HG02678 (cell line): ENCODE measurements around the gene MOV10.
"Not testable (repeated sequence)": the region's sequence is repeated elsewhere in the genome, so short reads cannot be mapped to it uniquely, and the experiment has no call there.

ENCODE experiments used
- ATAC-seq: cut with Tn5 transposase; IDR thresholded peaks from one replicate; pipeline ENCODE4 v1.9.1; 2021; ENCODE audit warnings: mild to moderate bottlenecking, moderate library complexity; ENCODE audit not compliant: unreplicated experiment

The MOV10 gene

GRCh38 chr1:112729011-112729410 is 54.6 kb downstream of the MOV10 start:
- not testable (repeated sequence) for ATAC-seq

DNA sequence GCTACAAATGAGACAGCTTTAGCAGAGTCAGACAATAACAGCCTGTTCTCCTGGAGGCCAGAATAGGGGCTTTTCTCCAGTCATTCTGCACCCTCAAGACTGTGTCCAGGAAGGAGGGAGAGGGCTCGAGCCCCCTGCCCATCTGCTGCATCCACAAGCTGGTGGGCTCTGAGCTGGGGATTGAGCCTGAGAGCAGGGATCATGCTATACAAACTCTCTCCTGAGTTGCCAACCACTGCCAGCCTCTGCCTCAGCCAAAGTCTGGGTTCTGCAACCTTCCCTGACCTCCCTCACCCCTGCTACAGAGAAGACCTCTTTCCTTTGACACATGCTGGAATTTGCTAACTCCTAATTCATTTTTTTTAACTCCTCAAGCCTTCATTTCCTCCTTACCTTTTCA is 55.5 kb downstream of the MOV10 start:
- ATAC-seq: no peak

DNA sequence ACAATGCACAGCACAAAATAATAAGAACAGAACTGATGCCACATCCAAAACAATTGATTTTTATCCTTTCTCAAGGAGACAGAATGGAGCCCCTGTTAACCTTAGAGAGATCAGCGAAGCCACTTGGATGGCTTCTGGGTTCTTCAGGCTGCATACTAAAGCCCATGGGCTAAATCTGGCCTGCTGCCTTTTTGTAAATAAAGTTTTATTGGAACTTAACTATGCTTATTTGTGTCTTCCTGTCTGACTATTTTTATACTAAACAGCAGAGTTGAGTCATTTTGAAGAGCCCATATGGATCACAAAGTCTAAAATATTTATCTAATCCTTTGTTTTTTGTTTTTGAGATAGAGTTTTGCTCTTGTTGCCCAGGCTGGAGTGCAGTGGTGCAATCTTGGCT is 57.0 kb downstream of the MOV10 start:
- no peak for ATAC-seq

DNA sequence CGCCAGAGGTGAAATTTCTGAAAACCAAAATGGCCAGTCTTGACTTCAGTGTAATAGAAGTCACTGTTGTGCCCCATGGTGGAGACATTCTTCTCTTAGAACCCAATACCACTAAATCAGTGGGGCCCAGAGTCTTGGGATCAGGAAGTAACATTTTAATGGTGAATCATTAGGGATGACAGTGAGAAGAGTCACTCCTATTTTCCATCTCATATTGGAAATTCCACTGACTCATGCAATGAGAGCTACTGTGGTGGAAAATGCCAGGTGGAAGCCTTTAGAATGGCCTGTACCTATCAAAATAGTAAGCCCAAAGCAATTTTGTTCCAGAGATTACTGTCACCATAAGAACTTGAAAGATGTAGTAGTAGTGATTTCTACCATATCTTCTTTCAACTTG is 61.3 kb downstream of the MOV10 start:
- ATAC-seq: no peak

DNA sequence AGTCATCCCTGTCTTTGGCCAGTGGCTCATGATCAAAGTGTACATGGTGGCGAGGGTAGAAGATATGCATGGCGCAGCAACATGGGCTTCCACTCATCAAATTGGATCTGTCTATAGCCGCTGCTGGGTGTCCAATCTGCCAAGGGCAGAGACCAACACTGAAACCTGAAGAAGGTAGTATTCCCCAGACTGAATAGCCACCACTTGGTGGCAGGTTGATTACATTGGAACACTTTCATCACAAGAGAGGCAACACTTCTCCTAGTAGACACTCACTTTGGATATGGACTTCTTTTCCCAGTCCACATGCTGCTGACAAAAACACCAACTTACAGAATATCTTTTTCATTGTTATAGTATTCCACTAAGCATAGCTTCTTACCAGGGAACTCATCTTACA is 63.1 kb downstream of the MOV10 start:
- no peak for ATAC-seq

DNA sequence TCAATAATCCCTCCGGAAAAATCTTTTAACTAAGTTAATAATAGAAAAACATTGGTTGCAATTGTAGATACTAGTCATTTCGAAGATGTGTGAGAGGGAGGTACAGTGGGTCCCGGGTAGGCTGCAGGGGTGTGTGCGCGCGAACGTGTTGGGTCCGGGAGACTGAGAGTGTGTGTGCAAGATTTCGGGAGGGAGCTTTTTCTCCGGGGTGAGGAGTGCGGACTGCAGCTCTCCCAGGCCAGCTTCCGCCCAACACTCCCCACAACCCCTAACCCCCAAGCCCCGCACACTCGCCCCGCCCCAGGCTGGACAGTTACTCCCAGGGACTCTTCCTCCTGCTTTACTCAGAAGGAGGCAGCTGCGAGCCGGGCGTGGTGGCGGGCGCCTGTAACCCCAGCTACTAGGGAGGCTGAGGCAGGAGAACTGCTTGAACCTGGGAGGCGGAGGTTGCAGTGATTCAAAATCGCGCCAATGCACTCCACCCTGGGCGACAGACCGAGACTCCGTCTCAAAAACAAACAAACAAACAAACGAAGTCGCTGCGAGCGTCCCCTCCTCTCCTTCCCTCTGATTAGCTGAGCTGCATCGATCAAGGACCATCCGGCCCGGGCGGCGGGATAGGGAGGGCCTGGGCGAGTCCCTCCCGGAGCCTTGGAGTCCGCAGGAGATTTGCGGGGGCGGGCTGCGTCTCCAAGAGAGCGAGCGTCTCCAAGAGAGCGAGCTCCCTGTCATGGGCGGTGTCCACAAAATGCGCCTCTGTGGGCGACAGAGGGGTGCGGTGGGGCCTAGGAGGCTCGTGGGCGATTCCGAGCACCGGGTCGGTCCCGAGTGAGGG is 68.9 kb downstream of the MOV10 start:
- no peak for ATAC-seq

GRCh38 chr1:112744009-112744578 is 69.6 kb downstream of the MOV10 start:
- no peak for ATAC-seq

- ATAC-seq: no peak
These were observed 73.9 kb downstream of the MOV10 start for GRCh38 chr1:112748396-112748795.
